ENCODE results near the gene ALKBH7.
"Not testable (repeated sequence)": the region's sequence is repeated elsewhere in the genome, so short reads cannot be mapped to it uniquely, and the experiment has no call there.

GRCh38 chr19:6360445-6360844 lies 12.1 kb upstream of the ALKBH7 start:
- not testable (repeated sequence) for TF ChIP-seq EZH2phosphoT487 (IDR thresholded peaks at IDR 0.05; ENCODE audit: borderline replicate concordance, low read depth, low read length); CTCF (conservative IDR thresholded peaks at IDR 0.05; ENCODE audit: low read length)
